Renal pelvis (tissue), 4 donors: ENCODE measurements around the gene TMEM106C. TPM values are rescaled to one million over a fixed set of nuclear protein-coding genes. Genes with fewer than 3 reads are reported as not detected.

Experiments used
- DNase-seq: peaks from one replicate; pipeline ENCODE4 v3.0.0-alpha.2; 2013
- polyA plus RNA-seq, 3 donors: library from polyadenylated mRNA; unstranded; fragments of 120-200 nt; gene quantifications; one replicate each; pipeline ENCODE4 v1.2.1, GENCODE V29; 2013; ENCODE audit not compliant: insufficient read length in 3 of 3

TMEM106C gene
- polyA plus RNA-seq, 3 donors: 128 to 132 (median 132) TPM

- DNase-seq: no peak
Observed at GRCh38 chr12:48008950-48009349, 45.6 kb downstream of the TMEM106C start.

- DNase-seq: no peak
Observed at GRCh38 chr12:48009471-48009870, 46.1 kb downstream of the TMEM106C start.

- DNase-seq: no peak
Observed at GRCh38 chr12:48010366-48010970, 47.1 kb downstream of the TMEM106C start.

GRCh38 chr12:48012070-48012469, 48.7 kb downstream of the TMEM106C start:
- DNase-seq: no peak

- DNase-seq: no peak
Observed at GRCh38 chr12:48013287-48013686, 49.9 kb downstream of the TMEM106C start.

GRCh38 chr12:48015129-48015528, 51.7 kb downstream of the TMEM106C start:
- DNase-seq: no peak

- no peak for DNase-seq
Observed at GRCh38 chr12:48015954-48016353, 52.6 kb downstream of the TMEM106C start.

- DNase-seq: no peak
Observed at GRCh38 chr12:48016373-48017020, 53.1 kb downstream of the TMEM106C start.

- DNase-seq: no peak
Observed at GRCh38 chr12:48017496-48017895, 54.1 kb downstream of the TMEM106C start.

- DNase-seq: no peak
Observed at GRCh38 chr12:48017921-48018617, 54.7 kb downstream of the TMEM106C start.

Other genes with a start within 250 kb of the TMEM106C start
- gene ENDOU, start 238.1 kb upstream of the TMEM106C start, polyA plus RNA-seq: under 1 TPM; 0.26 to 0.48 (median 0.46) TPM
- gene RAPGEF3, start 204.7 kb upstream of the TMEM106C start, polyA plus RNA-seq: 100 to 1,000 TPM in 1 of 3 donors, 10 to 100 TPM in 2; 67.0 to 100 (median 68.6) TPM
- gene SLC48A1, start 190.4 kb upstream of the TMEM106C start, polyA plus RNA-seq: 10 to 100 TPM; 54.4 to 69.8 (median 55.2) TPM
- gene HDAC7, start 143.7 kb upstream of the TMEM106C start, polyA plus RNA-seq: 10 to 100 TPM; 80.8 to 93.5 (median 90.2) TPM
- gene VDR, start 58.6 kb upstream of the TMEM106C start, polyA plus RNA-seq: 1 to 10 TPM; 3.0 to 4.1 (median 3.7) TPM
- 10 to 100 TPM; 33.7 to 60.3 (median 57.9) TPM for gene COL2A1, start 40.9 kb downstream of the TMEM106C start, polyA plus RNA-seq
- gene SENP1, start 142.5 kb downstream of the TMEM106C start, polyA plus RNA-seq: 10 to 100 TPM; 22.2 to 25.0 (median 23.1) TPM
- gene PFKM, start 155.8 kb downstream of the TMEM106C start, polyA plus RNA-seq: 100 to 1,000 TPM in 2 of 3 donors, 10 to 100 TPM in 1; 97.5 to 129 (median 110) TPM
- 10 to 100 TPM; 28.6 to 46.4 (median 44.5) TPM for gene ASB8, start 193.9 kb downstream of the TMEM106C start, polyA plus RNA-seq
- gene CCDC184, start 220.0 kb downstream of the TMEM106C start, polyA plus RNA-seq: under 1 TPM; 0.29 to 0.78 (median 0.64) TPM
- 1 to 10 TPM in 1 of 3 donors, under 1 TPM in 2; 0.26 to 1.5 (median 0.83) TPM for gene OR10AD1, start 239.7 kb downstream of the TMEM106C start, polyA plus RNA-seq